NB4 (cell line): ENCODE measurements around the gene ELAC1.

Experiments
- POLR2A ChIP-seq: IDR thresholded peaks from 2 replicates; pipeline ENCODE4 v1.6.1; 2011; ENCODE audit warnings: mild to moderate bottlenecking; ENCODE audit not compliant: insufficient read length; ENCODE audit errors: extremely low read depth
- TF ChIP-seq, protein P1 (sequence below): IDR thresholded peaks from 2 replicates; pipeline ENCODE4 v1.6.1; 2011; ENCODE audit warnings: low read depth, low read length
- TF ChIP-seq, protein P2 (sequence below): IDR thresholded peaks from one replicate; pipeline ENCODE4 v1.5.1; 2012; ENCODE audit warnings: low read depth, low read length

DNA sequence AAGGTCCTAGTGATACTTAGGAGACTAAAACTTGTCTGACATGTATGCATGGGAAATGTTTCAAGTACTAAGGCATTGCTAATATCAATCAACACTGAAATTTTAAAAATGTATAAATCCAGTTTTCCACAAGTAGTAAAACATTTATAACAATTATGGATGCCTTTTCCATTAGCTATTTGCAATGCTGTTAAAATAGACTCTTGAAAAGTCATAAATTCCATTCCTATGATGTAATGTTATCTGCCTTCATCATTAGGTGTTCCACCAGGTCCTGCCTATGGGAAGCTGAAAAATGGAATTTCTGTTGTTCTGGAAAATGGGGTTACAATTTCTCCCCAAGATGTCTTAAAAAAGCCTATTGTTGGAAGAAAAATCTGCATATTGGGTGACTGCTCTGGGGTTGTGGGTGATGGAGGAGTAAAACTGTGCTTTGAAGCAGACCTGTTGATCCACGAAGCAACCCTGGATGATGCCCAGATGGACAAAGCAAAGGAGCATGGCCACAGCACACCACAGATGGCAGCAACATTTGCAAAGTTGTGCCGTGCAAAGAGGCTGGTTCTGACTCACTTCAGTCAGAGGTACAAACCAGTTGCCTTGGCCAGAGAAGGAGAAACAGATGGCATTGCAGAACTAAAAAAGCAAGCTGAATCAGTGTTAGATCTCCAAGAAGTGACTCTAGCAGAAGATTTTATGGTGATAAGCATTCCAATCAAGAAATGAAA lies 18.7 kb downstream of the ELAC1 start:
- no peak for TF ChIP-seq POLR2A
- TF ChIP-seq, protein P1, sequence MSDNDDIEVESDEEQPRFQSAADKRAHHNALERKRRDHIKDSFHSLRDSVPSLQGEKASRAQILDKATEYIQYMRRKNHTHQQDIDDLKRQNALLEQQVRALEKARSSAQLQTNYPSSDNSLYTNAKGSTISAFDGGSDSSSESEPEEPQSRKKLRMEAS = no peak
- TF ChIP-seq, protein P2, sequence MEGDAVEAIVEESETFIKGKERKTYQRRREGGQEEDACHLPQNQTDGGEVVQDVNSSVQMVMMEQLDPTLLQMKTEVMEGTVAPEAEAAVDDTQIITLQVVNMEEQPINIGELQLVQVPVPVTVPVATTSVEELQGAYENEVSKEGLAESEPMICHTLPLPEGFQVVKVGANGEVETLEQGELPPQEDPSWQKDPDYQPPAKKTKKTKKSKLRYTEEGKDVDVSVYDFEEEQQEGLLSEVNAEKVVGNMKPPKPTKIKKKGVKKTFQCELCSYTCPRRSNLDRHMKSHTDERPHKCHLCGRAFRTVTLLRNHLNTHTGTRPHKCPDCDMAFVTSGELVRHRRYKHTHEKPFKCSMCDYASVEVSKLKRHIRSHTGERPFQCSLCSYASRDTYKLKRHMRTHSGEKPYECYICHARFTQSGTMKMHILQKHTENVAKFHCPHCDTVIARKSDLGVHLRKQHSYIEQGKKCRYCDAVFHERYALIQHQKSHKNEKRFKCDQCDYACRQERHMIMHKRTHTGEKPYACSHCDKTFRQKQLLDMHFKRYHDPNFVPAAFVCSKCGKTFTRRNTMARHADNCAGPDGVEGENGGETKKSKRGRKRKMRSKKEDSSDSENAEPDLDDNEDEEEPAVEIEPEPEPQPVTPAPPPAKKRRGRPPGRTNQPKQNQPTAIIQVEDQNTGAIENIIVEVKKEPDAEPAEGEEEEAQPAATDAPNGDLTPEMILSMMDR = no peak
